CD4-positive, alpha-beta T cell treated with Interferon alpha-2 for 1 hour (primary cell): Measurements from ENCODE around the gene KIAA1958.
"Not testable (repeated sequence)": the region's sequence is repeated elsewhere in the genome, so short reads cannot be mapped to it uniquely, and the experiment has no call there.

Experiments used
- DNase-seq, 2 donors: peaks; one replicate each; pipeline ENCODE4 v3.0.0-alpha.2; 2020 to 2022

The KIAA1958 gene

DNA sequence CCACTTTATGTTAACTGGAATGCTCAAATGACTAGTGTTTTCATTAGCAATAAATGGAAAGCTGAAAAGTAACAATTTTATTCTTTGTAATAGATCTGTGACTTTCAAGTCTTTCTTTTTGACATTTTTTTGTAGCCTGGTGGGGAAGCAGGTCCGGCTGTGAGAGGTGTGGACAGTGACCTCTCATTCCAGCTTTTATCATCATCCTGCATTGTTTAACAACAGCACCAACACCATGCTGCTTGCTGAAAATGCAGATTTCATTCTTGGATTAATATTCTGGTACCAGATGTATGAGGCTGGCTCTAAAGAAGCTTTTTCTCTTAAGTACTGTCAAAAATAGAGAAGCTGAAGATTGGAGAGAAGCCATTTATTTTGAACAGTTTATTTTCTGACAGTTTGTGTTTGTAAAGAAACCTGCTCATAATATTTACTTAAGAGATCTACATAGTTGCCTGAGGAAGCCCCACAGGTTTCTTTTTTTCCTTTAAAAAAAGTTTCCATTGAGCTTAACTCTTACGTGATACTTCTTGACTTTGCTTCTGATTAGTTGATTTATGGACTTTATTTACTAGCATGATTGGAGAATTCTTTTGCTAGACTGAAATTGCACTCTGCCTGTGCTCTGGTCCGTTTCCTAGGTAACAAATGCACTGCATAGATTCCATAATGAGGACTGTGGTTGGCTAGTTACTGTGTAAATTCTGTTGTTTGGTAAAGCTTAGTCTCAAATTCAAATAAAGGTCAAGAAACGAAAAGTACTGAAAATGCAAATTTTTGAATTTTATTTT, 3.4 kb downstream of the KIAA1958 start:
- DNase-seq = no peak

DNA sequence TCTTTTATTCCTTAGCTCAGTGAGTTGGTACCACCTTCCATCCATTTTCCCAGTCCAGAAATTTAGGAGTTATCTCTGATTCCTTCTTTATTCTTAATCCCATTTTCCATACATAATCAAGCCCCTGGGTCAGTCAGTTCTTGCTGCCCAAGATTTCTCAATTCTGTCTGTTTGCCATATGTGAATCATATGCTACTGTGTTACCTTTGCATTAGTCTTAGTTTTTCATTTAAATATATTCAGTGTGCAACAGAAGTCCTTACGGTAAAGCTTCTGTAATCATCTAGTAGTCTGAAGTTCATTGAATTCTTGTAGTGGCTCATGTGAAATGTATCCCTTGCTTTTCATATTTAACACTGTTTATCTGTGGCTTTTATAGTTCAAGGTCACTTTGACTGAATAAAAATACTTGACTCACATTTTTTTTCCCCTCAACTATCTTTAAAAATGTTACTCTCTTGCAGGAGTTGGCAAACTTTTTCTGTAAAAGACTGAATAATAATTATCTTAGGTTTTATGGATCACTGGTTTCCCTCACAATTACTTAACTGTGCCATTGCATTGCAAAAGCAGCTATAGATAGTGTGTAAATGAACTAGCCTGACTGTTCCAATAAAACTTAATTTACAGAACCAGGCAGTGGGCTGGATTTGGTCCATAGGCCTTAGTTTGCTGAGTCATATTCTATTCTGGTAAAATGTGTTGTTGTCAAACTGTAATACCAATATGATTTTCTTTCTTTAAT, 6.9 kb downstream of the KIAA1958 start:
- no peak for DNase-seq

DNA sequence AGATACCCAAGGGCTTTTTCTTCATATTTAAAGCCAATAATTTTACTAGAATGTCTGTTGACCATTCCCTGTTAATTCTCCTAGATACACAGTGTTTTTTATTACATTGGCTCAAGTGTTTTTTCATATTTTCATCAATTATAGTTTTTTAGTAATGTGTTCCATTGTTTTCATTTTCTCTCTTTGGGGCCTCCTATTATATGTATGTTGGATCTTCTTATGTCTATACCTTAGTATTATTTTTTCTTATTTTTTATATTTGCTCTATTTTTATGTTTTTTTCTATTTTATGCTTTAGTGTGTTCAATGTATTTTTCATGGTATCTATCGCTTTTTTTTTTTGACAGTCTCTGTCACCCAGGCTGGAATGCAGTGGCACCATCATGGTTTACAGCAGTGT, 7.5 kb downstream of the KIAA1958 start:
- DNase-seq = no peak

DNA sequence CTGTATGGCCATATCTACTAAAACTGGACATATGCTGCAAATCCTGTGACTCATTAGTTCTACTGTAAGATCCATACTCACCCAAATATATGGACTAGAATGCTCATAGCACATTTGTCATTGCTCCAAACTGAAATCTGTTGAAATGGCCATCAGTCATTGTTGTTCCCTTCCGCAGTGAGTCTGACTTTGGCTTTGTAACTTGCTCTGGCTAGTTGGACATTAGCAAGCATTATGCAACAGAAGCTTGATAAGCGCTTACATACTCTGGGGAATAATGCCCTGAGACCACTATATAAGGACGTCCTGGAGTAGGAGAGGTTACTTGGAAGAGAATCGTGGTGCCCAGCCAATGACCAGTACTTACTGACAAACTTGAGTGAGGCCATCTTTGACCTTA, 9.0 kb downstream of the KIAA1958 start:
- DNase-seq = no peak

DNA sequence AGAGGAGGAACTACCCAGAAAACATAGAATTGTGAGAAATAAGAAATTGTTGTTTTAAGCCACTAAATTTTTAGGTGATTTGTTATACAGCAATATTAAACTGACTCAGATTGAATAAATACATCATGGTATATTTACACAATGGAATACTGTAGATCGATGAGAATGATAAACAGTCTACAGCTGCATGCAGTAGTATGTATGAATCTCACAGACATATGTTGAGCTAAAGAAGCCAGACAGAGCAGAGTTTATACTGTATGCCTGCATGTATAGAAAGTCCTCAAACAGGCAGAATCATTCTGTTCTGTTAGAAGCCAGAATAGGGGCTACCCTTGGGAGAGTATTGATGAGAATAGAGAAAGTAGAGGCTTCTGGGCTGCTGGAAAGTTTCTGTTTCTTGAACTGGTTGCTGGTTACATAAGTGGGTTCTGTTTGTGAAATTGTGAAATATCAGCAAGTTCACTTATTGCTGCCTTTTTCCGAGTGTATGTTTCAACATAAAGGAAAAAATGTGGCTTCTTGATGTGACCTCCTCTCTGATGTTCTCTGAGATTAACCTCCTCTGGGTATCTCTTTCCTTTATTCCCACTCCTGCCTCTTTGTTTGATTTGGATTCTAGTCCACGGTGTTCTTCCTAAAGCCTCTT, 9.6 kb downstream of the KIAA1958 start:
- no peak for DNase-seq

- DNase-seq = no peak
Measured at GRCh38 chr9:112500842-112501241, 14.2 kb downstream of the KIAA1958 start.

GRCh38 chr9:112501287-112501686, 14.7 kb downstream of the KIAA1958 start:
- DNase-seq = no peak

DNA sequence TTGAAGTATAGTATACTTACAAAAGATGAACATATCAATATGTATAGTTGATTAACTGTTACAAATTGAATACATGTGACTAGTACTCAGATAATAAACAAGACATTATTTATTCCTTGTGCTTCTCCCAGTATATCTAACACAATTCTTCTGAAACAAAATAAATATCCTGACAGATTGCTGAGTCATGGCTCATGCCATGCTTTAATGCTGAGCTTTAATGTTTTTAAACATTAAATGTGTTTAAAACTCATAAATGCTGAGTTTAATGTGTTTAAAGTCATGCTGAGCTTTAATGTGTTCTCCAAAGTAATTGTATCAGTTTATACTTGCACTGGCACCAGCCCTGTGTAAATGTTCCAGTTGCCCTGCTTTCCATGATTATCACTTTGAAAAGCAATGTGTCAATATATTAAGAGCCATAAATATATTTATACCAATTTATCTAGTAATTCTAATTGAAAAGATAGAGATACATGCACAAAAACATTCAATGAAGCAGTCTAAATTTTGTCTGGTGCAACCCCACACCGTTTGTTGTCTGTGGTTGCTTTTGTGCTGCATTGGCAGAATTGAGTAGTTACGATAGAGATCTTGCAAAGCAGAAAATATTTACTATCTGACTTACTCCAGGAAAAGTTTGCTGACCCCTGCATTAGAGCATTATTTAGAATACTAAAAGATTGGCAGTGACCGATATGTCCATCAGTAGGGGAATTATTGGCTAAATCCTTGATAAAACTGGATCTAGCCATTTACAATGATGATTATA, 15.7 kb downstream of the KIAA1958 start:
- no peak for DNase-seq

DNA sequence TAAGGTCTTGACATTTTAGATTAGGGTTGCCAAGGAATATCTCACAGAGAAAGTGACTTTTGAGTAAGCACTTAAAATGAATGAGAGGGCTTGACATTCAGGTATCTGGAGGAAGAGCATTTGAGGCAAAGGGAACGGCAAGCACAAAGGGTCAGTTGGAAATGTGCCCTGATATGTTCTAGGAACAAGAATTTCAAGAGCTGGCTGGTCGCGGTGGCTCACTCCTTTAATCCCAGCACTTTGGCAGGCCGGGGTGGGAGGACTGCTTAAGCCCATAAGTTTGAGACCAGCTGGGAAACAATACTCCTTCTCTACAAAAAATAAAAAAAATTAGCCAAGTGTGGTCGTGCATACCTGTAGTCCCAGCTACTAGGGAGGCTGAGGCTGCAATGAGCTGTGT, 16.5 kb downstream of the KIAA1958 start:
- no peak for DNase-seq

- DNase-seq = no peak
Measured at GRCh38 chr9:112505086-112505485, 18.5 kb downstream of the KIAA1958 start.

DNA sequence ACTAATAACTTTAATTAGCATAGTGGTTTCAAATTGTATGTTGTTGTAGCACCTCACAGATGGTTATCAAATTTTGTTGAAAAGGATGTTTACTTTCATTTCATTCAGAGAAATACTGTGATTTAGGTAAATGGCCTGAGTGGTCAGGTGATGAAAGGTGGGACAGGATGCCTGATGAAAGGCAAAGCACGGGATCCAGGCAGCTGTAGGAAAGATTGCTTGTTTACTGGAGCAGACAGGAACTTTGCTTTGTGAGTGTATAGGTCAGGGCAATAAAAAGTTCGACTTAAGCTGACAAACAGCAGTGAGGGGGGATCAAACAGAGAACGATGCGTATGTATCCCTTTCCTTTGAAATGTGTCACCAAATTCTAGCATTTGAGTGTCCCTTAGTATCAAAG, 19.0 kb downstream of the KIAA1958 start:
- no peak for DNase-seq

DNA sequence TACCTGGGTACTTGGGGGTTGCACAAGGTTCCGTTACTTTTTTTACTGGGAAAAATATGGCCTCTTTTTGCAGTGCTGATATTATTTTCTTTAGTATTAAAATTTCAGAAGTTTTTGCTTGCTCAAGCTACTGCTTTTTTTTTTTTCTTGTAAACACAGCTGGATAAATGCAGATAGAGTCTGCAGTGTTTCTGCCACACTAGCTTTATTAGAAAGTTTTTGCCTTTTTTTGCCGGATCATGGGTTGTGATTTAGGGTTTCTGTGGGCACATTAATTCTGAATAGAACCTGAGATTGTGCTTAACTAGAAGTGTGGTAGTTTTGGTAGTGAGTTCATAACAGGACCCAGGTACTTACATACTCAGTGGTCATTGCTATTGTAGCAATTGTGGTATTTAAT, 19.9 kb downstream of the KIAA1958 start:
- DNase-seq = no peak

GRCh38 chr9:112507001-112507680, 20.5 kb downstream of the KIAA1958 start:
- no peak for DNase-seq

DNA sequence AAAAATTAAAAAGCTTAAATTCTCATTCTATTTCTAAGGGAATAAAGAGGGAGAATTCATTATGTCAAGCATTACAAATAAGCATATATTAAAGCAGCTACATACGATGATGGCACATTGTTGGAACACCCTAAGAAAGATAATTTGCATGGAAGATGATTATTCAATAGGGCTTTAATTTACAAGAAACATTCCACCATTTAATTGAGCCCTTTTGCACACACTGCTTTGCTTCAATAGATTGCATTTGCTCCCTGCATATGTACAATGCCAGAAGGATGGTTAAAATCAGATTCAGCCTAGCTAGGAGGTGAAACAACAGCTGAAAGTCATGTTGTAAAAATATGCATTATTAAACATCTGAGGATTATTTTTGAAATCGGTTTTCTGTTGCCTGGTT, 21.8 kb downstream of the KIAA1958 start:
- no peak for DNase-seq

- not testable (repeated sequence) for DNase-seq
Measured at GRCh38 chr9:112512377-112512776, 25.8 kb downstream of the KIAA1958 start.

DNA sequence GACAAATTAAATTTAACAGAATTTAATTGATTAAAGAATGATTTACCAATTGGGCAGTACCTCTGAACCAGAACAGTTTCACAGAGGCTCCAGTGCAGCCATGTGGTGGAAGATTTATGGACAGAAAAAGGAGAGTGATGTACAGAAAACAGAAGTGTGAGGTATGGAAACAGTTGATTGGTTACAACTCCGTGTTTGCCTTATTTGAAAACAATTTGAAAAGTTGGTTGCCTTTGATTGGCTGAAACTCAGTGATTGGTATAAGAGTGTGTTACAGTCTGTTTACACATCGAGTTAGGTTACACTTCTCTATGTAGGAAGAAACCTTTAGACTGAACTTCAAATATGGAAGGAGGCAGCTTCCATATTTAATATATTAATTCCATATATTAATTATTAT, 30.1 kb downstream of the KIAA1958 start:
- no peak for DNase-seq

DNA sequence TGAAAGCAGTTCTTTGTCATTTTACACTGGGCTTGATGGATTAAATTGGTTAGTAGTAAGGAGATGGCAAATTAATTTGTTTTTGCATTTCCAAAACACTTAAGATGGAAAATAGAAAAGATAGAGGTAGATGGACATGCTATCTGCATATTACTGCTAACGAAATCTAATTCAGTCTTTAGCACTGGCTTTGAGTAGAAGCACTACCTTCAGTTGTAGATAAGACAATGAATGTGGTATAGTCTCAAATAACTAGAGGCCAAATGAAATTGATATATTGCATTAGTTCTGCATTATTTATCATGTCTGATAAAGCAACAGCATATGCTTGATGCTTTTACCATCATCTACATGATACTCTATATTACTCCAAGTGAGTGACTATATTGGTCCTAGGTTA, 33.4 kb downstream of the KIAA1958 start:
- no peak for DNase-seq

DNA sequence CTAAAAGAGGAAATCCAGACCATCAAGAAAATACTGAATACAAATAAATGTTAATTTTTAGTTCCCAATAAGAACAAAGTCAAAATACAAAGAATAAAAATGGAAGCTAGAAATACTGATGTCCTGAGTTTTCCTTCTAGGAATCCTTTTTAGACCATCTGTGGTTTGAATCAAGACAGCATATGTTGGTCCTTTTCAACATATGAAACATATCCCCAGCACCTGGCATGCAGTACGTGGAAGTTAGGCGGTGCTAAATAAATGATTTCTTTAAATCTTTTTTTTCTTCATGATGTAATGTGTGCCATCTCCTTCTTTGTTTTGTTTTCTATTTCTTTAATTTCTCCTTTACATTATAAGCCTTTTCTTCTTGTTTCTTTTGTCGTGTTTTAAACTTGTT, 34.0 kb downstream of the KIAA1958 start:
- no peak for DNase-seq

DNA sequence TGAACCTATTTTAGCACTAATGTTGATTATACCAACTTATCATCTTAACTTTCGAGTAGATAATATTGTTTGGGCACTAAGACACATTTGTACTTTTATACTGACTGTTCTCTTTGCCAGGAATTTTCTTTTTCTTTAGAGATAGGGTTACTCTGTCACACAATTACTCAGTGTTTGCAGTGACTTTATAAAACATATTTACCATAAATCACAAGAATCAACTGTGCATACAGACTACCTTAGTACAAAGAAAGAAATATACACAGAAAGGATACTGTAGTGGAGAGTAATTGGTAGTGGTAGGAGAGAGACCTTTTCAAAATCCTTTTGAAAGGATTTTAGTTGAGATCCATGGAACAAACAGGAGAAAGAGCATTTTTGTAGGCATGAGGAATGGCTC, 40.3 kb downstream of the KIAA1958 start:
- no peak for DNase-seq

GRCh38 chr9:112527959-112528358, 41.3 kb downstream of the KIAA1958 start:
- DNase-seq = no peak

DNA sequence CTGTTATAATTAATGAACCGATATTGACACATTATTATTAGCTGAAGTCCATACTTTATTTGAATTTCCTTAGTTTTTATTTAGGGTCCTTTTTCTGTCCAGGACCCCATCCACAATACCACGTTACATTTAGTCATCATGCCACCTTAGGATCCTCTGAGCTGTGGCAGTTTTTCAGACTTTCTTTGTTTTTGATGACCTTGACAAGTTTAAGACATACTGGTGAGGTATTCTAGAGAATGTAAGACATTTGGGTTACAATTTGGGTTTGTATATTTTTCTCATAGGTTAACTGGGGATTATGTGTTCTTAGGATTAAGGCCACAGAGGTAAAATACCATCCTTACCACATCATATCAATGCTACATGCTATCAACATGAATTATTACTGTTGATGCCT, 42.7 kb downstream of the KIAA1958 start:
- no peak for DNase-seq

- no peak for DNase-seq
Measured at GRCh38 chr9:112530751-112531205, 44.2 kb downstream of the KIAA1958 start.
